Measurements from ENCODE around the gene NBL1. TPM values are rescaled to one million over a fixed set of nuclear protein-coding genes. Genes with fewer than 3 reads are reported as not detected.

NBL1 gene
- total and polyA plus RNA-seq, 9 of the 15 experiments (the other 6 are each of a cell fraction or from before 2014, with no cell fraction given) = 0.10 to 3.7 (median 1.8) TPM; not detected in 1

DNA sequence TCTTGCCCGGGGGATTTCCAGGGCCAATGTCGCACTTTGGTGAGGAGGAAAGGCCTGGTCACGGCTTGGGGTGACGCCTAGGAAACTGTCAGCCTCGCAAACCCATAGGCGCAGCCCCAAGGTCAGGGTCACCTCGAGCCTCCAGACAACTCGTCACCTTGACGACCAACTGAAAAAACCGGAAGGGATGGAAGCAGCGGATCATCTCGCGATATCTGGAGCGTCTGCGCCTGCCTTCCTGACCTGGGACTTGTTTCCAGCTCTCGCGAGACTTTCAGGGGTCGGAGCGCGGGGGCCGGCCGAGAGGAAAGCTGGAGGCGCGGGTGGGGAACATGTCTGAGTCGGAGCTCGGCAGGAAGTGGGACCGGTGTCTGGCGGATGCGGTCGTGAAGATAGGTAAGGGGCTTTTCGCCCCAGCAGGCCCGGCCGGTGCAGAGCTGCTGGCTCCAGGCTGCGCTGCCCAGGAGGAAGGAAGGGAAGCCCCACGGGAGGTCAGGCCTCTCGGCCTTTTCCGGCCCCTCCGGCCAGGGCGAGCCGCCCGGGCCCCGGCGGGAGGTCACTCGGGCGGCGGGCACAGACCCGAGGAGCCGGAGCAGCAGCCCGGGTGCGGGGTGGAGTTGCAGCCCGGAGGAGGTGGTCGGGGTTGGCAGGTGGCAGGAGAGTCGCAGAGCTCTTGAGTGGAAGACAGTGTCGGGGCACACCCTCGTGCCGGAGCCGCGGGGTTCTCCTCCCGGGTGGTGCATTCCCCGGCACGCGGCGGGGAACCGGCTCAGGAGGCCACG is 47.2 kb upstream of the NBL1 start (continued):
- TF ChIP-seq, protein P1, sequence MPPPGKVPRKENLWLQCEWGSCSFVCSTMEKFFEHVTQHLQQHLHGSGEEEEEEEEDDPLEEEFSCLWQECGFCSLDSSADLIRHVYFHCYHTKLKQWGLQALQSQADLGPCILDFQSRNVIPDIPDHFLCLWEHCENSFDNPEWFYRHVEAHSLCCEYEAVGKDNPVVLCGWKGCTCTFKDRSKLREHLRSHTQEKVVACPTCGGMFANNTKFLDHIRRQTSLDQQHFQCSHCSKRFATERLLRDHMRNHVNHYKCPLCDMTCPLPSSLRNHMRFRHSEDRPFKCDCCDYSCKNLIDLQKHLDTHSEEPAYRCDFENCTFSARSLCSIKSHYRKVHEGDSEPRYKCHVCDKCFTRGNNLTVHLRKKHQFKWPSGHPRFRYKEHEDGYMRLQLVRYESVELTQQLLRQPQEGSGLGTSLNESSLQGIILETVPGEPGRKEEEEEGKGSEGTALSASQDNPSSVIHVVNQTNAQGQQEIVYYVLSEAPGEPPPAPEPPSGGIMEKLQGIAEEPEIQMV (tag; conservative IDR thresholded peaks at IDR 0.05; ENCODE audit: low read depth) = no peak
- TF ChIP-seq, protein P2, sequence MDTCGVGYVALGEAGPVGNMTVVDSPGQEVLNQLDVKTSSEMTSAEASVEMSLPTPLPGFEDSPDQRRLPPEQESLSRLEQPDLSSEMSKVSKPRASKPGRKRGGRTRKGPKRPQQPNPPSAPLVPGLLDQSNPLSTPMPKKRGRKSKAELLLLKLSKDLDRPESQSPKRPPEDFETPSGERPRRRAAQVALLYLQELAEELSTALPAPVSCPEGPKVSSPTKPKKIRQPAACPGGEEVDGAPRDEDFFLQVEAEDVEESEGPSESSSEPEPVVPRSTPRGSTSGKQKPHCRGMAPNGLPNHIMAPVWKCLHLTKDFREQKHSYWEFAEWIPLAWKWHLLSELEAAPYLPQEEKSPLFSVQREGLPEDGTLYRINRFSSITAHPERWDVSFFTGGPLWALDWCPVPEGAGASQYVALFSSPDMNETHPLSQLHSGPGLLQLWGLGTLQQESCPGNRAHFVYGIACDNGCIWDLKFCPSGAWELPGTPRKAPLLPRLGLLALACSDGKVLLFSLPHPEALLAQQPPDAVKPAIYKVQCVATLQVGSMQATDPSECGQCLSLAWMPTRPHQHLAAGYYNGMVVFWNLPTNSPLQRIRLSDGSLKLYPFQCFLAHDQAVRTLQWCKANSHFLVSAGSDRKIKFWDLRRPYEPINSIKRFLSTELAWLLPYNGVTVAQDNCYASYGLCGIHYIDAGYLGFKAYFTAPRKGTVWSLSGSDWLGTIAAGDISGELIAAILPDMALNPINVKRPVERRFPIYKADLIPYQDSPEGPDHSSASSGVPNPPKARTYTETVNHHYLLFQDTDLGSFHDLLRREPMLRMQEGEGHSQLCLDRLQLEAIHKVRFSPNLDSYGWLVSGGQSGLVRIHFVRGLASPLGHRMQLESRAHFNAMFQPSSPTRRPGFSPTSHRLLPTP (IDR thresholded peaks at IDR 0.05; ENCODE audit: borderline replicate concordance, extremely low read depth, insufficient read length) = no peak
- TF ChIP-seq NFIC (IDR thresholded peaks at IDR 0.05) = peak; percentile 16; the same call in 1 of the 2 replicates
- TF ChIP-seq SMARCC2 (IDR thresholded peaks at IDR 0.05; ENCODE audit: low read depth) = no peak
- peak; percentile 9 to 61; a peak in 3 of 4 replicates for TF ChIP-seq SIN3A (IDR thresholded peaks at IDR 0.05; ENCODE audit: borderline replicate concordance in 2 of 2, control insufficient read depth in 1 of 2, low read depth in 2 of 2, low read length in 2 of 2)
- TF ChIP-seq, protein P3, sequence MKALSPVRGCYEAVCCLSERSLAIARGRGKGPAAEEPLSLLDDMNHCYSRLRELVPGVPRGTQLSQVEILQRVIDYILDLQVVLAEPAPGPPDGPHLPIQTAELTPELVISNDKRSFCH (CRISPR knock-in tag; IDR thresholded peaks at IDR 0.05) = no peak
- TF ChIP-seq, protein P3 (tag; IDR thresholded peaks at IDR 0.05) = no peak
- TF ChIP-seq CREB1 (IDR thresholded peaks at IDR 0.05) = peak; percentile 94
- peak; percentile 88 for TF ChIP-seq CREB1 (CRISPR knock-in tag; IDR thresholded peaks at IDR 0.05)
- no peak for TF ChIP-seq ZNF780A (CRISPR knock-in tag; IDR thresholded peaks at IDR 0.05)
- TF ChIP-seq TAF15 (IDR thresholded peaks at IDR 0.05; ENCODE audit: low read depth, low read length) = no peak
- no peak for TF ChIP-seq PTRF (tag; IDR thresholded peaks at IDR 0.05)
- TF ChIP-seq TSC22D4 (tag; IDR thresholded peaks at IDR 0.05) = no peak
- TF ChIP-seq XRCC4 (IDR thresholded peaks at IDR 0.05; ENCODE audit: extremely low read depth, insufficient read depth, insufficient read length) = no peak
- no peak for TF ChIP-seq SP2 (IDR thresholded peaks at IDR 0.05; ENCODE audit: extremely low read depth, low read depth, low read length, poor library complexity, severe bottlenecking)
- TF ChIP-seq, protein P4, sequence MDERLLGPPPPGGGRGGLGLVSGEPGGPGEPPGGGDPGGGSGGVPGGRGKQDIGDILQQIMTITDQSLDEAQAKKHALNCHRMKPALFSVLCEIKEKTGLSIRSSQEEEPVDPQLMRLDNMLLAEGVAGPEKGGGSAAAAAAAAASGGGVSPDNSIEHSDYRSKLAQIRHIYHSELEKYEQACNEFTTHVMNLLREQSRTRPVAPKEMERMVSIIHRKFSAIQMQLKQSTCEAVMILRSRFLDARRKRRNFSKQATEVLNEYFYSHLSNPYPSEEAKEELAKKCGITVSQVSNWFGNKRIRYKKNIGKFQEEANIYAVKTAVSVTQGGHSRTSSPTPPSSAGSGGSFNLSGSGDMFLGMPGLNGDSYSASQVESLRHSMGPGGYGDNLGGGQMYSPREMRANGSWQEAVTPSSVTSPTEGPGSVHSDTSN (CRISPR knock-in tag; IDR thresholded peaks at IDR 0.05; ENCODE audit: low read depth) = no peak
- TF ChIP-seq, protein P4 (tag; conservative IDR thresholded peaks at IDR 0.05; ENCODE audit: low read depth) = no peak; the same call in 1 of the 2 replicates
- no peak for TF ChIP-seq XRCC3 (IDR thresholded peaks at IDR 0.05)
- no peak for TF ChIP-seq KLF10 (CRISPR knock-in tag; IDR thresholded peaks at IDR 0.05)
